Cardiac muscle cell (in vitro differentiated cells and primary cell): Measurements from ENCODE around the gene MYBPC3. TPM values are rescaled to one million over a fixed set of nuclear protein-coding genes. Genes with fewer than 3 reads are reported as not detected.

ENCODE experiments used
- DNase-seq, 2 donors: peaks; one replicate each; pipeline versions ENCODE4 v3.0.0 to v3.0.0-alpha.2; 2010 to 2017; ENCODE audit warnings: low read depth in 1 of 2, low spot score in 1 of 2
- H3K27ac ChIP-seq: fragments of 200-600 bp; sonication (generic); 2 replicates; pipeline ENCODE4 v1.5.1; 2016
- H3K27me3 ChIP-seq: fragments of 200-600 bp; sonication (generic); 2 replicates; pipeline ENCODE4 v1.6.0; 2016; ENCODE audit warnings: control low read depth
- H3K36me3 ChIP-seq: fragments of 200-600 bp; sonication (generic); 2 replicates; pipeline ENCODE4 v1.5.1; 2016; ENCODE audit warnings: control low read depth
- H3K4me1 ChIP-seq: fragments of 200-600 bp; sonication (generic); 2 replicates; pipeline ENCODE4 v1.8.1; 2017; ENCODE audit warnings: low read depth, mild to moderate bottlenecking, mixed run types
- H3K4me3 ChIP-seq: fragments of 200-600 bp; sonication (generic); 2 replicates; pipeline ENCODE4 v1.5.1; 2016; ENCODE audit warnings: mild to moderate bottlenecking
- H3K9me3 ChIP-seq: fragments of 200-600 bp; sonication (generic); 2 replicates; pipeline ENCODE4 v1.5.1; 2017; ENCODE audit warnings: low read depth, mild to moderate bottlenecking, control low read depth
- CTCF ChIP-seq: IDR thresholded peaks from 2 replicates; pipeline ENCODE4 v1.5.1; 2012; ENCODE audit warnings: low read depth, mild to moderate bottlenecking, low read length
- polyA plus RNA-seq: library from polyadenylated mRNA; unstranded; fragments of >200 nt; fragmentation: Nextera tagmentation; extraction: Ambion mirVana; gene quantifications from 2 replicates; pipeline ENCODE4 v1.2.1, GENCODE V29; 2016
- total RNA-seq: library from RNA; depleted of rRNA; stranded (reverse); fragments of >200 nt; gene quantifications from 2 replicates; pipeline ENCODE4 v1.2.3, GENCODE V29; 2016

The MYBPC3 gene
- total and polyA plus RNA-seq, 2 experiments from 2014 or later = 489 to 751 TPM

- DNase-seq = no peak
- peaks cover 9% of the 10 kb centered on the region for H3K4me1 ChIP-seq
- no peak for TF ChIP-seq CTCF
- no peaks in the 10 kb centered on the region for H3K36me3 ChIP-seq
- no peak overlapping the region for H3K27ac ChIP-seq
- no peaks in the 10 kb centered on the region for H3K27me3 ChIP-seq
- no peaks in the 10 kb centered on the region for H3K9me3 ChIP-seq
- no peak overlapping the region for H3K4me3 ChIP-seq
Observed at GRCh38 chr11:47376107-47376524, 23.6 kb upstream of the MYBPC3 start.

DNA sequence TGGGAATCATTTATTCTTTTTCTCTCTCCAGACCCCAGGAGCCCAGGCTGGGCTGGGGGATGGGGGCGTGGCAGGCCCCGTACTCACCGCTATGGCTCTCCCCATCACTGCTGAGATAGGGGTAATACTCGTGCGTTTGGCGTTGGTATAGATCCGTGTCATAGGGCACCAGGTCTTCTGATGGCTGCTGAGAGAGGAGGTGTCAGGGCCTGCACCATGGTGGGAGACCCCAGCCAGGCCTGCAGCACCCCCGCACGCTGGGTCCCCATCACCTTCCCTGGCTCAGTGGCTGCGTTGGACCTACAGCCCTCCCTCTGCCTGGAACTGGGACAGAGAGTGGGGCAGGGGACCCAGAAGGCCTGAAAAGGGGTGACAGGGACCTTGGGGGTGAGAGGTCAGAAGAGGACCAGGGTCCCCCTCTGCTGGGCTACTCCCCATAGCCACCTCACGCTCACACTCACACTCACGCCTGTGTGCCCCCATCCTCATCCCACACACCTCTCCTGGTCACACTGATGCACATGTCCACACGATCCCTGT is 23.1 kb upstream of the MYBPC3 start:
- TF ChIP-seq CTCF = no peak
- H3K4me3 ChIP-seq = no peak overlapping the region

GRCh38 chr11:47375020-47375419 is 22.5 kb upstream of the MYBPC3 start:
- H3K27me3 ChIP-seq = no peaks in the 10 kb centered on the region
- no peak for TF ChIP-seq CTCF
- H3K27ac ChIP-seq = no peak overlapping the region

More for the DNA sequence above, 23.1 kb upstream of the MYBPC3 start:
- no peaks in the 10 kb centered on the region for H3K27me3 ChIP-seq
- H3K4me1 ChIP-seq = peaks cover 9% of the 10 kb centered on the region
- no peak overlapping the region for H3K27ac ChIP-seq
- DNase-seq = no peak
- no peaks in the 10 kb centered on the region for H3K36me3 ChIP-seq
- no peaks in the 10 kb centered on the region for H3K9me3 ChIP-seq

DNA sequence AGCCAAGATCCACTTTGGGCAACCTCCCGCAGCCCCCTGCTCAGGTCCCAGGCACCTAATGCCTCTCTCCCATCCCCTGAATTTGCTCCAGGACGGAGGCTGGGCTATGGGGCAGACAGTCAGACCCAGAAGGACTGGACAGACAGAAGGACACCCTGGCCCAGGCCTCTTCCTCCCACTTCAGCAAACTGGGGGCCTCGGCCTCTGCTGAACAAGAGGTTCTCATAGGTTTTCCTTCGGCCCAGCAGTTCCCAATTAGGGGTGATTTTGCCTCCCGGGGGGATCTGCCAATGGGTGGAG is 22.2 kb upstream of the MYBPC3 start:
- no peaks in the 10 kb centered on the region for H3K27me3 ChIP-seq
- H3K4me1 ChIP-seq = peaks cover 9% of the 10 kb centered on the region
- TF ChIP-seq CTCF = no peak
- no peaks in the 10 kb centered on the region for H3K9me3 ChIP-seq
- DNase-seq = no peak
- no peak overlapping the region for H3K4me3 ChIP-seq
- no peaks in the 10 kb centered on the region for H3K36me3 ChIP-seq
- H3K27ac ChIP-seq = no peak overlapping the region

More at GRCh38 chr11:47375020-47375419, 22.5 kb upstream of the MYBPC3 start:
- H3K4me1 ChIP-seq = peaks cover 9% of the 10 kb centered on the region
- no peak overlapping the region for H3K4me3 ChIP-seq
- no peaks in the 10 kb centered on the region for H3K9me3 ChIP-seq
- H3K36me3 ChIP-seq = no peaks in the 10 kb centered on the region
- DNase-seq = no peak

GRCh38 chr11:47373876-47374719 is 21.6 kb upstream of the MYBPC3 start:
- H3K4me1 ChIP-seq = peaks cover 9% of the 10 kb centered on the region
- H3K27me3 ChIP-seq = no peaks in the 10 kb centered on the region
- TF ChIP-seq CTCF = peak; percentile 96

More at GRCh38 chr11:47373876-47374719, 21.6 kb upstream of the MYBPC3 start:
- Histone ChIP-seq H3K4me3 (no peak overlapping the region), H3K27ac (no peak overlapping the region), H3K36me3 (no peaks in the 10 kb centered on the region), H3K9me3 (no peaks in the 10 kb centered on the region)
- peak; percentile 81 to 89 for DNase-seq
